Ishikawa (cell line): ENCODE data around the gene POLE4.

Experiments used
- CEBPB ChIP-seq: IDR thresholded peaks from 2 replicates; pipeline ENCODE4 v1.6.1; 2012
- CREB1 ChIP-seq: IDR thresholded peaks from 2 replicates; pipeline ENCODE4 v1.6.1; 2012; ENCODE audit warnings: low read depth
- EGR1 ChIP-seq: IDR thresholded peaks from 2 replicates; pipeline ENCODE4 v1.6.1; 2012
- EP300 ChIP-seq: IDR thresholded peaks from 2 replicates; pipeline ENCODE4 v1.6.1; 2012; ENCODE audit warnings: borderline replicate concordance
- FOXM1 ChIP-seq: IDR thresholded peaks from 2 replicates; pipeline ENCODE4 v1.6.1; 2012; ENCODE audit warnings: low read depth, borderline replicate concordance
- MAX ChIP-seq: IDR thresholded peaks from 2 replicates; pipeline ENCODE4 v1.6.1; 2012
- NFIC ChIP-seq: IDR thresholded peaks from 2 replicates; pipeline ENCODE4 v1.6.1; 2012
- RAD21 ChIP-seq: IDR thresholded peaks from 2 replicates; pipeline ENCODE4 v1.6.1; 2012; ENCODE audit warnings: low read depth
- REST ChIP-seq: IDR thresholded peaks from 2 replicates; pipeline ENCODE4 v1.6.1; 2012; ENCODE audit warnings: low read depth, mild to moderate bottlenecking
- TAF1 ChIP-seq: IDR thresholded peaks from 2 replicates; pipeline ENCODE4 v1.6.1; 2012; ENCODE audit warnings: low read depth, mild to moderate bottlenecking
- TCF12 ChIP-seq: IDR thresholded peaks from 2 replicates; pipeline ENCODE4 v1.6.1; 2012; ENCODE audit warnings: low read depth
- TEAD4 ChIP-seq: IDR thresholded peaks from 2 replicates; pipeline ENCODE4 v1.6.1; 2012
- USF1 ChIP-seq: IDR thresholded peaks from 2 replicates; pipeline ENCODE4 v1.6.1; 2012
- YY1 ChIP-seq: IDR thresholded peaks from 2 replicates; pipeline ENCODE4 v1.6.1; 2012; ENCODE audit warnings: low read depth
- ZBTB7A ChIP-seq: IDR thresholded peaks from 2 replicates; pipeline ENCODE4 v1.6.1; 2012; ENCODE audit warnings: low read depth

The POLE4 gene

GRCh38 chr2:74941284-74941683 is 17.2 kb upstream of the POLE4 start:
- TF ChIP-seq FOXM1 (no peak), EGR1 (no peak), RAD21 (no peak), TCF12 (no peak)

GRCh38 chr2:74942263-74942662 is 16.2 kb upstream of the POLE4 start:
- TF ChIP-seq USF1 (no peak), MAX (no peak), TCF12 (no peak), CEBPB (no peak), RAD21 (no peak), CREB1 (no peak), NFIC (no peak), FOXM1 (no peak), REST (no peak), EGR1 (no peak), YY1 (no peak), ZBTB7A (no peak), EP300 (no peak), TEAD4 (no peak), TAF1 (no peak)

GRCh38 chr2:74944987-74945787 is 13.3 kb upstream of the POLE4 start:
- no peak for TF ChIP-seq TEAD4
- TF ChIP-seq USF1 = no peak
- no peak for TF ChIP-seq FOXM1
- no peak for TF ChIP-seq REST
- TF ChIP-seq TCF12 = no peak
- TF ChIP-seq NFIC = no peak
- TF ChIP-seq RAD21 = no peak
- TF ChIP-seq CEBPB = no peak
- no peak for TF ChIP-seq TAF1
- TF ChIP-seq EP300 = no peak
- no peak for TF ChIP-seq ZBTB7A
- no peak for TF ChIP-seq MAX
- TF ChIP-seq CREB1 = no peak

- TF ChIP-seq YY1 (no peak), CEBPB (no peak), REST (no peak), EP300 (no peak), TCF12 (no peak), MAX (no peak), NFIC (no peak), EGR1 (no peak), CREB1 (no peak), FOXM1 (no peak), TEAD4 (no peak)
Observed at GRCh38 chr2:74945788-74946331, 12.6 kb upstream of the POLE4 start.
